T-helper 9 cell (primary cell): Measurements from ENCODE around the gene LAMC3.
"Not testable (repeated sequence)": the region's sequence is repeated elsewhere in the genome, so short reads cannot be mapped to it uniquely, and the experiment has no call there.

ENCODE experiments used
- DNase-seq: peaks from one replicate; pipeline ENCODE4 v3.0.0-alpha.2; 2020

Gene LAMC3

DNA sequence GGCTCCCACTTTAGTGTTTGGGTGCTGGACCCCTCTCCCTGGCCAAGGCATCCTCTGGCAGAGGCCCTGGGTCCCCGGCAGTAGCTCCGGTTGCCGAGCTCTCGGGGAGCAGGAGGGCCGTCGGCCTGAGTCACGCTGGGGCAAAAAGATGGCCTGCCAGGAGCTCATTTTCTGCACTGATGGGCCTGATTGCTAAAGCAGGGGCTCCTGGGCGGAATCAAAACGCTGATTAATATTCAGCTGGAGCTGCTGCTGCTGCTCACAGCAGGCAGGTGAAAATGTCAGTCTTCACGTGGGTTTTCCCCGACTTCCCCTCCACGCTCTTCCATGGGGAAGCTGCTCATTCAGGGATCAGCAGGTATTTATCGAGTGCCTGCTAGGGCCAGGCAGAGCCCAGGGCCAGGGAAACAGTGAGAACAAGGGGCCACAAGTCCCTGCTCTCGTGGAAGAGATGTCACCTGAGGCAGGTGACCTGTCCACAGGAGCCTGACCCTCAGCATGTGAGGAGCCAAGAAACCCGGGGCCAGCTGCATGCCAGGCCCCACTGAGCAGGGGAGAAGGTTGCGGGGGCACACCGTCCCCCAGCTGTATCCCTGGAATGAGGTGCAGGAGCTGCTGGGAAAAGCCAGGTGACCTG, 22.1 kb downstream of the LAMC3 start:
- DNase-seq, result no peak

GRCh38 chr9:131031642-131032005, 22.6 kb downstream of the LAMC3 start:
- no peak for DNase-seq

DNA sequence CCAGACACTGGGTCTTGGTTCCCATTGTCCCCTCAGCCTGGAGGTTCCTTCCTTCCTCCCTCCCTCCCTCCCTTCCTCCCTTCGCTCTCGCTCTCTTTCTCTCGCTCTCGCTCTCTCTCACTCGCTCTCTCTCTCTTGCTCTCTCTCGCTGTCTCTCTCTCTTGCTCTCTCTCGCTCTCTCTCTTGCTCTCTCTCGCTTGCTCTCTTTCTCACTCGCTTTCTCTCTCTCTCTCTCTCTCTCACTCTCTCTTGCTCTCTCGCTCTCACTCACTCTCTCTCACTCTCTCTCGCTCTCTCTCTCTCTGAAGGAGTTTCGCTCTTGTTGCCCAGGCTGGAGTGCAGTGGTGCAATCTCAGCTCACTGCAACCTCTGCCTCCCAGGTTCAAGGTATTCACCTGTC, 23.4 kb downstream of the LAMC3 start:
- no peak for DNase-seq

DNA sequence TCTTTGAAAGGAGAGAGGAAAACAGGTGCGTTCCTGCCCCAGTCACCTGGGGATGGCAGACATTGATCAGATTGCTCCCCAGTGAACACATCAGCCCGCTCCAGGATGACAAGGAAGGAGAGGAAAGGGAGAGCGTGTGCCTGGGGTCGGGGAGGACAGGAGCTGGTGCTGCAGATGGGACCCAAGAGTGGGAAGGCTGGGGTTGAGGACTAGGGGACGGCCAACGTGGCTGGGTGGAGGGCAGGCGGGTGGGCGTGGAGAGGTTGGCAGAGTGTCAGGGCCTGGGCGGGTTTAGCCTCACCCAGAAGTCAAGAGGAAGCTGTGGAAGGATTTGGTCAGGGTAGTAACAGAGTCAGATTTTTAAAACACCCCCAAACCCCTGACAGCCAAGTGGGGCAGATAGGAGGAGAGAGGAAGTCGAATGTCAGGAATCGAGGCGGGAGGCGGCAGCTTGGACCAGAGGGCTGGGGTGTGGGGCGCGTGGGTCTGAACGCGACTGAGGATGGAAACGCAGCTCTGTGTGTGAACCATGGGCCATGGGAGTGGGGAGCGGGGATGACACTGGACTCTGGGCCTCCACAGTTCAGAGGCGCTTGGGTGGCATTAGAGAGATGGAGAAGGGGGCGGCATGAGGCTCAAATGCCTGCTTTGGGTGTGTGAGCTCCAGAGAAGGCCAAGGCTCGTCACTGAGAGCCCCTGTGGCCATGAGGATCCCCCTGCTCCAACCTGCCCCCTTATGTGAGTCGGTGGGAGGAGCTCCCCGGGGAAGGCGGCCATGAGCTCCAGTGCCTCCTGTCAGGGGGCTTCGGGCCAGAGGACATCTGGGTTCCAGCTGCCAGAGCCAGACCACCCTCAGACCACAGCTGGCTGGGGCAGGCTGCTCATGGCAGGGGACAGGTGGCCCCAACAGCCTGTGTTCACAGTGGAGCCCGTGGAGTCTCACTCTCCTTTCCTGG, 24.6 kb downstream of the LAMC3 start:
- DNase-seq, result no peak

GRCh38 chr9:131034268-131034667, 25.3 kb downstream of the LAMC3 start:
- no peak for DNase-seq

- not testable (repeated sequence) for DNase-seq
Measured at GRCh38 chr9:131034749-131035148, 25.8 kb downstream of the LAMC3 start.

- no peak for DNase-seq
Measured at GRCh38 chr9:131035548-131035947, 26.6 kb downstream of the LAMC3 start.

DNA sequence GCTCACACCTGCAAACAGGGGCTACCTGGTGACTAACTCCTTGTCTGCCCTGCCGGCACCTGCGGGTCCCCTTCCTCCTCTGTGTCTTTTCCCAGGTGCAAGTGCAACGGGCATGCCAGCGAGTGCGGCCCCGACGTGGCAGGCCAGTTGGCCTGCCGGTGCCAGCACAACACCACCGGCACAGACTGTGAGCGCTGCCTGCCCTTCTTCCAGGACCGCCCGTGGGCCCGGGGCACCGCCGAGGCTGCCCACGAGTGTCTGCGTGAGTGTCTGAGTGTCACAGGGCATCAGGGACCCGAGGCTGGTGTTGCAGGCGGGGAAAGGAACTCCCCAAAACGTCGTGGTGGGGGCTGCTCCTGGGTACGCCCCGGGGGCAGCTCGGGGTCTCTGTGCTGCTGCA, 27.1 kb downstream of the LAMC3 start:
- DNase-seq, result no peak

DNA sequence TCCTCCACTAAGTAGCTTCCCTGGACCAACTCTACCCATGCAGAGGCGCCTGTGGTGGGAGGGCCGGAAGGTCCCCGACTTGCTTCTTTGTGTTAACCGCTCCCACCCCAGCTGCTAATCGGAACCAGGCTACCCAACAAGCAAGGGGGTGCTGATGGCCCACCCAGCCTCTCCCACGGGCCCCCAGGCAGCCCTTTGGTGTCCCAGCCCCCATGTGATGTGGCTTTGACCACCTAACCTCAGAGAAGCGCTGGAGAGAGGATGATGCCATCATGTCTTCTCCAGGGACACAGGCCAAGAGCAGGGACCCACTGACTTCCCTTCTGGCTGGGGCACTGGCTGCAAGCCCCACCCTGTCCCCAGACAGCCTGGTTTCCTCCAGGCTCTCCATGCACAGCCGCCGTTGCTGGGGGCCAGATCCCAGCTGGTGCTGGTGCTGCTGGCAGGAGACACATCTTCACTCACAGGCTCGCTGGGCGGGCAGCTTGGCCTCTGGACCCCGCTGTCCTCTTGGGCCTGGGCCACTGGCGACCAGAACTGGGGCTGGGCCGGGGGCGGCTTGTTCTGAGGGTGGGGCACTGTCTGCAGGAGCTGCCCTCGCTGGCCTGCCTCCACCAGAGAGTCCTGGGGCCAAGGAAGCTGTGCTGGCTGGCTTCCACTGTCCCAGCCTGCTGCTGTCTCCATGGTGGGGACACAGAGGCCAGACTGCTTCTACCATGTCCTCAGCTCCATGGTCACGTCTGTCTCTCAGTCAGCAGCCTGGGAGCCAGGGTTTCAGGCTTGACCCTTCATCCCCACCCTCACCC, 27.8 kb downstream of the LAMC3 start:
- no peak for DNase-seq

- no peak for DNase-seq
Measured at GRCh38 chr9:131037335-131038255, 28.6 kb downstream of the LAMC3 start.

DNA sequence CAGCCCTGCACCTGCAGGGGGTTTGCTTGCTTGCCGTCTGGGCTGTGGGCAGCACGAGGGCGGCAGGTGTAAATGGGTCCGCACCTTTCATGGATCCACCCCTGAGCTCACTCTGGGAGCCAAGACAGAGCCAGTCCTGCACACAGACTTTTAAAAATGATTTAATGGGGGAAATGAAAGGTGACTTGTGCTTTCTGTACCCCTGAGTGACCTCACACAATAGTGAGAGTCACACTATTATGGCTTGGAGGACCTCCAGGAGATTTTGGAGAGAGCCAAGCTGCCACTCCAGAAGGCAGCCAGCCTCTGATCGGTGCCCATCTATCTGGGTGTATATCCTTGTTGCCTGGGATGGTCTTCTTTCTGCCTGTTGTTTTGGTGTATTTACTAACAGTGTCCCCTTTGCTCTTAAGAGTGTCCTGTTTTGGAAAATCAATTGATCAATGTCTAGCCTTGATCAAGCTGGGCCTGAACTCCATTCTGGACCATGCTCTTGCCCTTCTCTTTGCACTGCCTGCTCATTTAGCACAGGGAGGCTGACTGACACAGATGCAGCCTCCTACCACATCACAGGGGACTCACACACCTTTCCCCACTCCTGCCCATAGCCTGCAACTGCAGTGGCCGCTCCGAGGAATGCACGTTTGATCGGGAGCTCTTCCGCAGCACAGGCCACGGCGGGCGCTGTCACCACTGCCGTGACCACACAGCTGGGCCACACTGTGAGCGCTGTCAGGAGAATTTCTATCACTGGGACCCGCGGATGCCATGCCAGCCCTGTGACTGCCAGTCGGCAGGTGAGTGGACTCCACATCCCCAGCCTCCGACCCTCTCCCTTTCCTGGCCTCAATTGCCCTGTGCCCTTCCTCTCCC, 29.5 kb downstream of the LAMC3 start:
- no peak for DNase-seq

DNA sequence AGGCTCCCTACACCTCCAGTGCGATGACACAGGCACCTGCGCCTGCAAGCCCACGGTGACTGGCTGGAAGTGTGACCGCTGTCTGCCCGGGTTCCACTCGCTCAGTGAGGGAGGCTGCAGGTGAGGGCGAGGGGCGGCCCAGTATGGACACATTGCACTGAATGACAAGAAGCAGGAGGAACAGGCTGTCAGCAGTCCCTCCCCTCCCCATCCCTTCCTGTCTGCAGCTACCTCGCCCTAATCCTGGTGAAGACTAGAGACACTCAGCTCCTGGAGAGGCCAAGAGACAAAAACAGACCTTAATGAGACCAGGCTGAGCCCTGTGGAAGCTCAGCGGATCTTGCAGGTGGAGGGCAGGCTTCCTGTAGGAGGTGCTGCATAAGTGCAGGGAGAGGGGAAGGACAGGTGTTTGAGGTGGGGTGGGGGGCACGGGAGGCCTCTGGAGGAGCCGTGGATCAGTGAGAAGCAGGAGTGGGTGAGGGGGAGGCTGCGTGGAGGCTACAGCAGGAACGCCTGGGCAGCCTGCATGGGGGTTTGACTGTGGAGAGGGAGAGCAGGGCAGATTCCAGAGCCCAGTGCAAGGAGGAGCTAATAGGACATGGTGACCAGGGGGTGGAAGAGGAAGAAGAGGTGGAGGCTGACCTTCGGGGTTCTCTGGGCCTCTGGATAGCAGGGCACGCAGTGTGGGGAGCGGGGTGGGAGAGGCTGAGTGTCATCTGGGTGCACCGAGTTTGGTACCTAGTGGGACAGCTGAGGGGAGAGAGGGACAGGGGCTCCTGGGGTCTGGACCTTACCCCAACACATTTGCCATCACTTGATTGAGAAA, 30.4 kb downstream of the LAMC3 start:
- no peak for DNase-seq

GRCh38 chr9:131042666-131043065, 33.7 kb downstream of the LAMC3 start:
- no peak for DNase-seq

- DNase-seq, result no peak
Measured at GRCh38 chr9:131043087-131043486, 34.1 kb downstream of the LAMC3 start.

- DNase-seq, result no peak
Measured at GRCh38 chr9:131043646-131044045, 34.7 kb downstream of the LAMC3 start.

- DNase-seq, result no peak
Measured at GRCh38 chr9:131045300-131046092, 36.5 kb downstream of the LAMC3 start.

- no peak for DNase-seq
Measured at GRCh38 chr9:131046093-131046380, 37.1 kb downstream of the LAMC3 start.

- peak; percentile 55 for DNase-seq
Measured at GRCh38 chr9:131046581-131047202, 37.7 kb downstream of the LAMC3 start.

DNA sequence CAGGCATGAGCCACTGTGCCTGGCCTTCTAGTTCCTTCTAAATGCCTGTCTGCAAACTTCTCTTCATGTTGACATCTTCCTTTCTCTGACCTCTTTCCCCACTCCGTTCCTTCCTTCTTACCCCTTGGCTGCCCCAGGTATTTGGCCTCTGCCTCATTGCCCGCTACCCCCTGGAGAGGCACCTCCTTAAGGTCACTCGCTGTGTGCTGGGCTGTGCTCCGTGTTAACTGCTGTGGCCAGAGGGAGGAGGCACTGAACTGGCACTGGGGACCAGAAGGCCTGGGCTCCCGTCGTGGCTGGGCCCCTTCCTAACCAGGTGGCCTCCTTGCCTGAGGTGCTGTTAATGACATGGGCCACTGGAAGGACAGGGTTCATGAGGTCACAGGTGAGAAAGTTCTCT, 39.4 kb downstream of the LAMC3 start:
- DNase-seq, result no peak
